ENCODE data around the gene PROCA1.

DNA sequence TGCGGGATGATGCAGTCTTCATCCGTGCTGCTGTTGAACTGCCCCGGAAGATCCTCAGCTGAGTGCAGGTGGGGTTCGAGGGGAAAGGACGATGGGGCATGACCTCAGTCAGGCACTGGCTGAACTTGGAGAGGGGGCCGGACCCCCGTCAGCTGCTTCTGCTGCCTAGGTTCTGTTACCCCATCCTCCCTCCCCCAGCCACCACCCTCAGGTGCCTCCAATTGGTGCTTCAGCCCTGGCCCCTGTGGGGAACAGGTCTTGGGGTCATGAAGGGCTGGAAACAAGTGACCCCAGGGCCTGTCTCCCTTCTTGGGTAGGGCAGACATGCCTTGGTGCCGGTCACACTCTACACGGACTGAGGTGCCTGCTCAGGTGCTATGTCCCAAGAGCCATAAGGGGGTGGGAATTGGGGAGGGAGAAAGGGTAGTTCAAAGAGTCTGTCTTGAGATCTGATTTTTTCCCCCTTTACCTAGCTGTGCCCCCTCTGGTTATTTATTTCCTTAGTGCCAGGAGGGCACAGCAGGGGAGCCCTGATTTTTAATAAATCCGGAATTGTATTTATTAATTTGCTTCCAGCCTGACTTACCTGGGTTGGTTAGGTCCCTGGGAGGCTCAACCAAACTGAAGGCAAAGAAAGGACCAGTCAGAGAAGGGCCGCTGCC is 38.0 kb upstream of the PROCA1 start:
- TF ChIP-seq, protein P1, sequence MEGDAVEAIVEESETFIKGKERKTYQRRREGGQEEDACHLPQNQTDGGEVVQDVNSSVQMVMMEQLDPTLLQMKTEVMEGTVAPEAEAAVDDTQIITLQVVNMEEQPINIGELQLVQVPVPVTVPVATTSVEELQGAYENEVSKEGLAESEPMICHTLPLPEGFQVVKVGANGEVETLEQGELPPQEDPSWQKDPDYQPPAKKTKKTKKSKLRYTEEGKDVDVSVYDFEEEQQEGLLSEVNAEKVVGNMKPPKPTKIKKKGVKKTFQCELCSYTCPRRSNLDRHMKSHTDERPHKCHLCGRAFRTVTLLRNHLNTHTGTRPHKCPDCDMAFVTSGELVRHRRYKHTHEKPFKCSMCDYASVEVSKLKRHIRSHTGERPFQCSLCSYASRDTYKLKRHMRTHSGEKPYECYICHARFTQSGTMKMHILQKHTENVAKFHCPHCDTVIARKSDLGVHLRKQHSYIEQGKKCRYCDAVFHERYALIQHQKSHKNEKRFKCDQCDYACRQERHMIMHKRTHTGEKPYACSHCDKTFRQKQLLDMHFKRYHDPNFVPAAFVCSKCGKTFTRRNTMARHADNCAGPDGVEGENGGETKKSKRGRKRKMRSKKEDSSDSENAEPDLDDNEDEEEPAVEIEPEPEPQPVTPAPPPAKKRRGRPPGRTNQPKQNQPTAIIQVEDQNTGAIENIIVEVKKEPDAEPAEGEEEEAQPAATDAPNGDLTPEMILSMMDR (IDR thresholded peaks at IDR 0.05) = no peak
- TF ChIP-seq POLR2AphosphoS5 (IDR thresholded peaks at IDR 0.05) = no peak
- TF ChIP-seq EP300 (IDR thresholded peaks at IDR 0.05) = no peak
- no peak for TF ChIP-seq POLR2A (IDR thresholded peaks at IDR 0.05)
